ENCODE results near the gene CUX1.

- no peak for TF ChIP-seq GATA2 (IDR thresholded peaks at IDR 0.05; ENCODE audit: low read depth, low read length)
- no peak for TF ChIP-seq GATA3 (IDR thresholded peaks at IDR 0.05; ENCODE audit: low read depth, low read length)
These were observed 435.9 kb downstream of the CUX1 start for GRCh38 chr7:102253066-102253972.

Data from SH-SY5Y (cell line).